Raji (cell line): ENCODE data around the gene ASCC1.

Experiments
- POLR2A ChIP-seq: IDR thresholded peaks from 2 replicates; pipeline ENCODE4 v1.6.1; 2011; ENCODE audit warnings: low read depth, low read length, control low read depth; ENCODE audit not compliant: insufficient read depth

The ASCC1 gene

GRCh38 chr10:72077275-72077990 is 138.6 kb downstream of the ASCC1 start:
- no peak for TF ChIP-seq POLR2A

DNA sequence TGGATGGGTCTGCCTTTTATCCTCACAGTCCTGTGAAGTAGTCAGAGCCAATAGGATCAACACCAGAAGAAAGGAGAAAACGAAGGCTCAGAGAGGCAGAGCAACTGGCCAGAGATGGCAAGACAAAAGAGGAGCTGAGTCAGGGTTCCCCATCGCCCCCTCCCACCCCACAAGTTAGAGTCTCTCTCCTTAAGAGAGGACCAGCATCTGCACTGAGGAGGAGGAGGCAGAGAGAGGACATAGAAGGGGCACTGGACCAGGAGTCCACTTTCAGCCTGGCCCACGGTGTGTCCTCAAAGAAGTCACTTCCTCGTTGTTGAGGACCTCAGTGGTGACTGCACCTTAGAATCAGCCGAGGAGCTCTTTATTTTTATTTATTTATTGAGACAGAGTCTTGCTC is 139.3 kb downstream of the ASCC1 start:
- no peak for TF ChIP-seq POLR2A

- TF ChIP-seq POLR2A: no peak
Observed at GRCh38 chr10:72075376-72076115, 140.5 kb downstream of the ASCC1 start.

DNA sequence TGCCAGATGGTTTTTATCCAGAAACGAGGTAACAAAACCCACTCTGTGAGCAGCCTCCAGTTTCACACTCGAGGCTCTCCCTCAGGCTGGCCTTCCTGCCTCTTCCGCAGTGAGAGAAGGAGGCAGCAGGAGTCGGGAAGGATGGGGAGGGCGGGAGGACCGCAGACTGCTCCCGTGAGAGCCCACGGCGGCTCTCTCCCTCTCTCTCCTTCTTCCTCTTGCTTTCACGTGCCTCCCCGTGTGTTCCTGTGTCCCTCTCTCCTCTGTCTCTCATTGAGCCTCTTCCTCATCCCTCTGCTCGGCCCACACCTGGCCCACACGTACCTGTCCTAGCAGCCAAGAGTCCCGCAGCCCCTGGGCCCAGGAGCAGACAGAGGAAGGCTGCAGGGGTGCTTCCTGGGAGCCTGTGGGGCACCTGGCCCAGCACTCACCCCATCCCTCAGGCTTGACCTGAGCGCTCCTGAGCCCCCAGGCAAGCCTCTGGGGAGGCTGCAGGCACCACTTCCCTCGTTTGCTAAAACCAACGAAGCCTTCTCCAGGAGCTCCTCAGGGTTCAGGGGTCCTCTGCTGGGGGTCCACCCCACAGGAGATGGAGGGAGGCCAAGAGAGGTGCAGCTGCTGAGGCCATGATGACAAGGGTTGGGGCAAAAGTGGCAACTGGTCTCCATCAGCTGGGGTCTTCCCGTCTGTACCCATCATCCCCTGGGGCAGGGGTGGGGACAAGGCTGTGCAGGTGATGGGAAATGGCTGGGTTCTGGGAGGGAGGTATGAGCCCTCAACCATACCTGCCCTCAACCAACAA is 141.3 kb downstream of the ASCC1 start:
- no peak for TF ChIP-seq POLR2A

- no peak for TF ChIP-seq POLR2A
Observed at GRCh38 chr10:72073708-72074573, 142.1 kb downstream of the ASCC1 start.

DNA sequence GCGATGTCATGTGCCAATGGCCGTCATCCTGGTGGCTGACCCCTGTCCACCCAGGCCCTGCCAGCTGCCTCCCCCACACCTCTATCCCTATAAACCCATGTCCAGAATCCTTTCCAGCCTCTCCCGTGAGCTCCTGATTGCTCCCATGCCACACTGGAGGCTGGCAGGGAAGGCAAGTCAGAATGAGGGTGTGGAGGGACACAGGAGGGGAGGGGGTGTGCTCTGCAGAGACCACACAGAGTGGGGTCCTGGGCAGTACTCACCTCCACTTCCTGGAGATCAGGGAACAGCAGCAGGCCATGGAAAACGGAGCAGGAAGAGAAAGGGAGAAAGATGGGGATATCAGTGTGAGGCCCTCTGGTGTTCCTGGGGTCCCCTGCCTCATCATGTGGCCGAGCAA is 143.4 kb downstream of the ASCC1 start:
- no peak for TF ChIP-seq POLR2A

DNA sequence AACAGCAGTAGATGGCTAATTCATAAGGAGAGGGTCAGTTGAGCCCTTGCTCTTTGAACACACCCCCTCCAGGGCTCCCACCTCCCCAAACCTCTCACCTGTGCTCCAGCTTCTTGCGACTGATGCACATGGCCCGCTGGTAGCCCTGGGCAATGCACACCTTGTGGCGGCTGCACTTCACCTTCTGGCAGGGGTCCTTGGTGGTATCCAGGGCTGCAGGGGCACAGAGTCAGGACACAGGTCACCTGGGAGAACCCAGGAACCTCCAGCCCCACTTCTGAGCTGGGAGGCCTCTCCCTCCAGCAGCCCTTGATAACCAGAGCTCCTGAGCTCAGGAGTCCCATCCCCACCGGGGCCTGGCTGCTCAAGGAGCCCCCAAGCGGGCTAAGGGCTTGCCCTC is 144.0 kb downstream of the ASCC1 start:
- TF ChIP-seq POLR2A: no peak

DNA sequence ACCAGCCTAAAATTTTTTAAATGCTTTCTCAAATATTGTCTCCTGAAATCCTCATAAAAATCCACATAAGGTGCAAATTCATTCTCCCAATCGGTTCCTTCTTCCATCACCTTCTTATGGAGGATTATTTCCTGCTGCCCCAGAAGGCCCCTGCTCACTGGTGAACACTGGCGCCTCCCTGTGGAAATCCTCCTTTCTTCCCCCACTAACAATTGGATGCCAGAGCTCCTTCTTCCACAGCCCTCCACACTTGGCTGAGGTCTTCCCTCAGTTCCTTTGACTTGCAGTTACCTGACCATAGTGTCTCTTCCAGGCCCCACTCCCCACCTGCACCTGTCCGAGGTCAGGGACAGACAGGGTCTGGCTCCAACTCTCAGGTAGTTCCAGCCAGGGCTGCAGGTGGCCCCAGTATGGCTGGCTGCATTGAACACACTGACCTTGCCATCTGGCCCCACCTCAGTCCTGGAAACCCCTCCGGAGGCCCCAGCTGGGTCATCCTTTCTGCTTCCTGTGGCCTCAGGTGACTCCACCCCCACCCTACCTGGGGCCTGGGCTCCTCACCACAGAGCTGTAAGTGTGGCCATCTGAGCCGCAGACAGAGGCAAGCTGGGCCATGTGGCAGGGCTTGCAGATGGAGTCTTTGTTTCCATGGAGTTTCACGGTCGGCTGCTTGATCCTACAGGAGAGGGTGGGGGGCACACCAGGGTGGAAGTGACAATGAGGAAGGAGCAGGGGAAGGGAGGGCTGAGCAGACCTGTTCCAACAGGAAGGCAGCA is 146.1 kb downstream of the ASCC1 start:
- no peak for TF ChIP-seq POLR2A

DNA sequence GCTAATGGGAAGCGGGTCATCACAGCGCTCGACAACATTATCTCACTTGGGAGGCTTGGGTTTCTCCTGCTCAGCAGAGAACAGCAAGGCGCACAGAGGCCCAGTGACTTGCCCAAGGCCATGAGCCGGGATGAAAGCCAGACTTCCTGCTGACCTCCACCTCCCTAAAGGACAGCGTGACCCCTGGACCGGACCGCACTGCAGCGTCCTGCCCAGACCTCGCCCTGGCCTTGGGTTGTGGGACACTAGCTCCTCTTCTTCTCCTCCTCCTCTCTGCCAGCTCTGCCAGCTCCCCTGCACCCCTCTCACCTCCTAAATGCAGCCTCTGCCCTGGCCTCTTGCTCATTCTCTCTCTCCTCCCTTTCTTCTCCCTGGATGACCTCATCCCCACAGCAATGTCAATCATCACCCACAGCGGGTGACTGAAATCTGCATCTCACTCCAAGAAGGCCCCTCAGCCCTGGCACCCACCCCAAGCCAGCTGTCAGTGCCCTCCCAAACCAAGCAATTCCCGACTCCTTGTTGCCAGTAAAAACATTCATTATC is 147.1 kb downstream of the ASCC1 start:
- TF ChIP-seq POLR2A: no peak

DNA sequence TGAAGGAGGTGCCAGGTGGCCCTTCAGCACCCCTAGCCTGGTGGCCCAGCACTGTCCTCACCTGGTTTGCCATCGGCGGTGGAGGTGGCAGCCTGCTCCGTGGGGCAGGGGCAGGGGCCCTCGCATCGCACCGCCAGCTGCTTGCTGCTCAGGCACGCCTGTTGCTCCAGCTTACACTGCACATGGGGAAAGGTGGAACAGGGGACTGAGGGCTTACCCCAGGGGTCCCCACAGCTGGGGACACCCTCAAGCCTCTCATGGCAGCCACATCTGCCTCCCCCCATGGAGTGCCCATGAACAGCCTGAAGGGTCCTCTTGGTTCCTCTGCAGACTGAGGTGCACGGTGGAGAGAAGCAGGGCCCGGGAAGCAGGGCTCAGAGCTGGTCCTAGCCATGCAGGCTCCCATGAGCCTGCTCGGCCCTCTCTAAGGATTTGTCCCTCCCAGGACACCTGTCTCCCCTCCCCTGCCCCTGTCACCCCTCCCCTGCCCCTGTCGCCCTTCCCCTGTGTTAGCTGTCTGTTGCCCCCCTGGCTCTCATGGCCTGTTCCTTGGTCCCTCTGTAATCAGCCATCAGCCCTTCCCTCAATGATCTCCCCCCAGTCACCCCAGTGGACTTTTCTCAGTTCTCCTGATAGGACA is 147.8 kb downstream of the ASCC1 start:
- TF ChIP-seq POLR2A: no peak

GRCh38 chr10:72067463-72068125 is 148.5 kb downstream of the ASCC1 start:
- TF ChIP-seq POLR2A: no peak

DNA sequence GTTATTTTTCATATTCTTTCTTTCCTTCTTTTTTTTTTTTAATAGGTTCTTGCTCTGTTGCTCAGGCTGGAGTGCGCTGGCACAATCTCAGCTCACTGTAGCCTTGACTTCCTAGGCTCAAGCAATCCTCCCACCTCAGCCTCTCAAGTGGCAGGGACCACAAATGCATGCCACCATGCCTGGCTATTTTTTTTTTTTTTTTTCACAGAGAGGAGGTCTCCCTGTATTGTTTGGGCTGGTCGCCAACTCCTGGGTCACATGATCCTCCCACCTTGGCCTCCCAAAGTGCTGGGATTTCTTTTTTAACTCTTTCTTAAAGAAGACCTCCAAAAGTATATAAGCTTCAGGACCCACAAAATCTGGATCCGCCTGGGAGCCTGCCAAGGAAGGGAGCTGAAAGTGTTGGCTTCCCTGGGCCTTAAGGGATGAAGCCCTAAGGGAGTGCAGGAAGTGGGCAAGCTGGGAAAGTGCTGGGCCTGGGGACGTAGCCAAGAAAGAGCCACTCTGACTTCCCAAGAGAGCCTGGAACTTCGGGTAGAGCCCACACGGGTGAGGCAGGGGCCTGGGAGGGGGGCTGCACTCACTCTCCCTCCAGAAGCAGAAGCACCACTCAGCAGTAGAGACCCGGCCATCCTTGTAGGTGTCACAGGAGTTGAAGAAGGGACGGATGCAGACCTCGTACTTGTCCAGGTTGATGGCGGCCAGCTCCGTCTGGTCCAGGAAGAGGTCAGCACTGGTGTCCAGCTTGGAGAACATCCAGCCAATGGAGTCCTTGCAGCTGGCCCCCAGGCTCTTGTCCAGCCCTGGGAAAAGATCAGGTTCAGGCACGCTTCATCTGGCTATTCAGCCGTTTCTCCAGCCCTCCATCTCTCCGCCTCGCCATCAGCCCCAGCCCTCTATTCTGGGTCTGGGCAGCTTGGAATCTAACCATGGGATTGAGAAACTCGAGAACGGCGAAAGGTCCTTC is 149.5 kb downstream of the ASCC1 start:
- no peak for TF ChIP-seq POLR2A

- TF ChIP-seq POLR2A: no peak
Observed at GRCh38 chr10:72065439-72066025, 150.5 kb downstream of the ASCC1 start.
